GM18519 (cell line): ENCODE measurements around the gene MTCL1.

Experiments used
- ATAC-seq: cut with Tn5 transposase; IDR thresholded peaks from one replicate; pipeline ENCODE4 v1.9.1; 2021; ENCODE audit warnings: mild to moderate bottlenecking, moderate library complexity; ENCODE audit not compliant: unreplicated experiment, low FRiP score

The MTCL1 gene

GRCh38 chr18:8709248-8710059, 4.1 kb downstream of the MTCL1 start:
- ATAC-seq: no peak

- ATAC-seq: no peak
Measured at GRCh38 chr18:8711736-8712135, 6.4 kb downstream of the MTCL1 start.

DNA sequence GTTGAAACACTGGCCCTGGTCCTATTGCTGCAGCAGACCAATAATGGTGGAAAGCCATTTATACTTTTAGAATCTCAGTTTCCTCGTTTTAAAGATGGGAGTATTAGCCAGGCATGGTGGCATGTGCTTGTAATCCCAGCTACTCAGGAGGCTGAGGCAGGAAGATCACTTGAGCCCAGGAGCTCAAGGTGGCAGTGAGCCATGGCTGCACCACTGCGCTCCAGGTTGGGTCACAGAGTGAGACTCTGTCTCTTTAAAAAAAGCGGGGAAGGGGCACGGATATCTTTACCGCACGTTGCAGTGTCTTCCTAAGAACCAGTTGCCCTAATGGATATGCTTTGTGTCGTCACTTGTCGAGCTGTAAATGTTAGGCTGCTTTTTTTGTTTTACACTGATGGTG, 8.3 kb downstream of the MTCL1 start:
- no peak for ATAC-seq

DNA sequence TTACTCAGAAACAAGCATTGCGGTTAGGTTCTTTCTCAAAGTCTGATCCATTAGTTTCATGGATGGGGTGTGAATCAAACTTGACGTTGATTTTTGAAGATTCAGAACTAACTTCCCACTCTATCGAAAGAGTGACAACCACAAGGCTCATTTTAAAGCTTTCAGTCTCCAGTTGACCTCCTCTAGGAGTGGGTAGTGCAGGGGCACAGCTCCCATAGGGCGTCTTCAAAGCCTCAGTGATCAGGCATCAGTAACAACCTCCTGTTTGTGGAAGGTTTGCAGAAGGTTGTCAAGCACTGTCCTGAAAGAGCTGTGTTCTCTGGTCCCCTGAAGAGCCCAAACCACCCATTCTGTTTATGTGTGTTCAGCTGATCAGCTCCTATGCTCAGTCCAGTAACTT, 10.2 kb downstream of the MTCL1 start:
- no peak for ATAC-seq

GRCh38 chr18:8717011-8717770, 11.8 kb downstream of the MTCL1 start:
- ATAC-seq: no peak

DNA sequence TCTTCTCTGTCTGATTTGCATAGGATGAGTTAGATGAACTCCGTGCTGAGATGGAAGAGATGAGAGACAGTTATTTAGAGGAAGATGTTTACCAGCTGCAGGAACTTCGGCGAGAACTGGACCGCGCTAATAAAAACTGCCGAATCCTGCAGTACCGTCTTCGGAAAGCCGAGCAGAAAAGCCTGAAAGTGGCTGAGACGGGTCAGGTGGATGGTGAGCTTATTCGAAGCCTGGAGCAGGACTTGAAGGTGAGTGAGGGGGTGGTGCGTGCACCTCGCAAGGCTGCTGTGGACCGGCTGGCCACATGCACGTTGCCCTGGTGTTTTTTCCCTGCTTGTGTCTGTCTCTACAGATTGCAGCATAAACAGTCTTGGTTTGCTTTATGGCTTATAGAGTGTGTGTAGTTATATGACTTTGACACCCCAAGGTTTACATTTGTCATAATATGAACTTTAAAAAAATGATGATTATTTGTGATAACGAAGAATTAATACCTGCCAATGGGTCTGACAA, 13.1 kb downstream of the MTCL1 start:
- no peak for ATAC-seq

GRCh38 chr18:8719192-8719591, 13.8 kb downstream of the MTCL1 start:
- no peak for ATAC-seq

GRCh38 chr18:8720141-8720540, 14.8 kb downstream of the MTCL1 start:
- ATAC-seq: no peak

- no peak for ATAC-seq
Measured at GRCh38 chr18:8721094-8721669, 15.8 kb downstream of the MTCL1 start.

DNA sequence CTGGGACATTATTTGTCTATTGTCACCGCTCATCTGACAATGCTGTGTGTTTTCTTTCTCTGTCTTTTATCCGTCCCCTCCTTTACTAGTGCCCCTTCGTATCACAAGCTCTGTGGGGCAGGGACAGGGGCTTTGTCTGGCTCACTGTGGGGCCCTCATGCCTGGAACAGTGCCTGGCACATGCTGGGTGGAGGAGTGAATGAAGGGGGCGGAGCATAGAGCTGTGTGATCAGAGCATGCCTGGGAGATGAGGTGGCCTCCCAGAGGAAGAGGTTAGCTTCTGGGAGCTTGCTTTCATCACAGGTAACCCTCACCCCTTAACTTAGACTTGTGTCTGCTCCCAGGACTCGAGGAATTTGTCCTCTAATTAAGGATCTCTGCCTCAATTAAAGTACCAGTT, 16.4 kb downstream of the MTCL1 start:
- ATAC-seq: no peak

GRCh38 chr18:8722946-8723820, 17.8 kb downstream of the MTCL1 start:
- no peak for ATAC-seq

DNA sequence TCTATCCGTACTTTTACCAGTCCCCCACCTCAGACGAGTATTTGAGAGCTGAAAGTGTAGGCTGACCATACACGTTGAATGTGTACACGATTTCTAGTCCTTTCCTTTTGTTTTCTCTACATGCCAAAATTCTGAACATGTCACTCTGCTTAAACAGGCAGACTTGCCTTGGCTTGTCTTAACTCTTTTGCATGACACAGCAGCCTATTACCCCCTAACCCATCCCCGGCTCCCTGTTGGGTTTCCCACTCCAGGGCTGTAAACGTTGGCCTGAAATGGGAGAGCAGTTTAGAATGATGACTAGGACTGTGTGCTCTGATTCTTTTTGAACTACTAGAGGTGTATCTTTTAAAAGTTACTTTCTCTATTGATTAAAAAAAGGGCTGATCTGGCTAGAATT, 19.1 kb downstream of the MTCL1 start:
- no peak for ATAC-seq

- no peak for ATAC-seq
Measured at GRCh38 chr18:8726281-8726680, 20.9 kb downstream of the MTCL1 start.

- no peak for ATAC-seq
Measured at GRCh38 chr18:8726963-8727705, 21.8 kb downstream of the MTCL1 start.

DNA sequence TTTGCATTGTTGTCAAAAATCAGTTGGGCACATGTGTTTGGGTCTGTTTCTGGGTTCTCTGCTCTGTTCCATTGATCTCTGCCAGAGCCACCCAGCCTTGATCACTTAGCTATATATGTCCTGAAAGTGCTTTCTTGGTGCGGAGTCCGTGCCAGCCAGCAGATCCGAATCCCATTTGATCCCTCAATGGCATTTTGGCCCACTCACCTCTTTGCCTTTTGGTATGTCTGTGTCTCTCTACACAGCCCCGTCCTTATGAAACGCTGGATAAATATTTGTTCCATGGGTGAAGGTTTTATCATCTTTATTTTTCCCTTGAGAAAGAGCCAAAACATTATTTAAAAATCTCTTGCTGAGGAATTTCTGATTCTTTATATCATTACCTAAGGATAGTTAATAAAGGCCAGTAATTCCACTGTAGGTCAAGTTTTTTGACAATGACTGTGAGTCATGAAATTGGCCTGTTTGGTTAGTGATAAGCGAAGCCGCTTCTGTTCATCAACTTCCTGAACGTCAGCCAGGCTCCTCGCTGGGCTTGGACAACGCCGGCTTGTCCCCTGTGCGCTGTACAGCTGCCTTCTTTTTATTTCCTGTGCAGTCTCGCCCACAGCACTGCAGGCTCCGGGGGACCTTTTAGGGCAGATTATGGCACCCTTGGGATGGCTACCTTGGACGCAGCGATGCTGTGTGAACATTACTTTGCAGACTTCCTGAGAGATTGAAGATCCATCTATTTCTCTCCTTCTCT, 24.9 kb downstream of the MTCL1 start:
- ATAC-seq: no peak

DNA sequence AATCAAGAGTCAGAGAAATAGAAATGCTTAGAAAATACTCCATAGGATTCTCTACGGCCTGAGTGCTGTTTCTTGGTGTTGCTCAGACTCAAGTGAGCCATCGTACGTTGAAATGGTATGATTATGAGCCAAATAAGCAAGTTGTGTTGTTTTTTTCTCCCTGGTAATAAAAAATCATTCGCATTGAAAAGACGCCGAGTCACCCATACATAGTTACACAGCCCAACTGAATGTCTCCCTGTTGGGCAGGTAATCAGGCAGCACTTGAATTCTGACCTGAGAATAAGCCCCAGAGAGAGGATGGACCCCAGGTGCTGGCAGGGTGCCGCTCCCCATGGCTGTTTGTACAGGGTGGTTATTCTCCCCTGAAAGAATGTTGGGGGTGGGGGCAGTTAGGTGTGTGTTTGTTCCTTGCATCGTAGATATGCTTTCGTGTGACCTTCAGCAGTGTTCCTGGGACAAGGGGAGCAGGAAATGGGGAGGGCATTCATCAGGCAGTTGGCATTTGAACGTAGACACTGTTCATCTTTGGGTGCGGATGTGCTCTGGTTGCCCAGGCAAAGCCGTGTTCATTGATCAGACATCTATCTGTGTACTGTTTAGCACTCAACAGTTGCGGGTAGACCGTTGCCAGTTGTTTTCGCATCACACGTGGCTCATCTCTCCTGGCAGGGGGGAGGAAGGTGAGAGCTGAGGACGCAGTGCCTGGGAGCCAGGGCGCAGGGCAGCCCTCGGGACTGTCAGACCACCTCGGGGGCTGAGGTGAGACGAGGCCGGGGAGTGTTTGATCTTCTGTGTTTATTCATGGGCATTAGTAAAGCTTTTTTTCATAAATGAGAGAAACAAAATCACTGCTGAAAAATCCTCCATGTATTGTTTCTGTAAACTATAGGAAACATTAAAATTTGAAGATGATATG, 27.3 kb downstream of the MTCL1 start:
- no peak for ATAC-seq

- no peak for ATAC-seq
Measured at GRCh38 chr18:8734496-8734895, 29.1 kb downstream of the MTCL1 start.

DNA sequence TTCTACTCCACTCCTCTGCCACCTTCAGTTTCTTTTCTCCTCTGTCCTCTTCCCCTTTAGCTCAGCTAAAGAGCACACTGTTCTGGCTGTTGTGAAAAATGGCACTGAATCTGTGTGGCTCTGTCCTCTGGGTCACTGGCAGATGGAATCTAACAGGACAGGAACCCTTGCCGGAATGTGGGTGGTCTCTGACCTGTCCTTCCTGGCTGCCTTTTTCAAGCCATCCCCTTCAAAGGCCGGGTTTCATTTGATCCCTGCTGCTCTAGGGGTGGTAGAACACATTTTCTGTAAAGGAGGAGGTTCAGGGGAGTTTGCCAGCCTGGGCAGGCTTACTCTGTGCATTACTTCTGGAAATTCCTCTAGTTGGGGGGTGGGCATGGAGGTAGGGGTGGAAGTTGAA, 29.9 kb downstream of the MTCL1 start:
- no peak for ATAC-seq
